ENCODE data around the gene SPIRE2. TPM values are rescaled to one million over a fixed set of nuclear protein-coding genes. Genes with fewer than 3 reads are reported as not detected.

SPIRE2 gene
- total and polyA plus RNA-seq, 9 of the 15 experiments (the other 6 are each of a cell fraction or from before 2014, with no cell fraction given) = 0.70 to 7.5 (median 4.6) TPM

DNA sequence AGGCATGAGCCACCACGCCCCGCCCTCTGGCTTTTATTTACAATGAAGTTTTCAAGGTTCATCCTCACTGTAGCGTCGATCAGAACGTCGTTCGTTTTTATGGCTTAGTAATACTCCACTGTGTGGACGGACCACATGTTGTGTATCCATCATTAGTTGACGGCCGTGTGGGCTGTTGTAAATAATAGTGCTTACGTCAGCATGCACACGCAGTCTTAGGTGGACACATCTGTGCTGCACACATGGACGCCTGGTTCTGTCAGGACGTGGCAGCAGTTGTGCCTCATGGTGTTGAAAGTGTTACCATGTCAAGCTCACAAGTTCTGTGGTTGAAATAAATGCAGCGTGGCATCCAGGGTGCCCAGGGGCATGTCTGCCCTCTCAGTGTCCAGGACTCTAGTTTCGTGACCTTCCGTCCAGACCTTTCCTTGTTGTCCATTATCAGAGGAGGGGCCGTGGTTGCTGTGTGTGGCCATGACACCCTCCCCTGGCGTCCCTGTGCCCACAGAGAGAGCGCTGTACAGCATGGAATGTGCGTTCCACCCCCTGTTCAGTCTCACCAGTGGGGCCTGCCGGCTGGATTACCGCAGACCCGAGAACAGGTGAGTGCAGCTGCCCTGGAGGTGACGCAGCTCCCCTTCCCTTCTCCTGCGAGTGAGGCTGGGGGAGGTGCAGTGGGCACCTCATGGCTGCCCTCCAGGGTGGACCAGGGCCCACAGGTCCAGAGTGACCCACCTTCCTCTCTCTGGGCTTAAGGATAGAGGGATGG, 67.4 kb downstream of the SPIRE2 start:
- Histone ChIP-seq H3K9me3 (replicated peaks; ENCODE audit: control insufficient read depth, insufficient read depth, low read depth, low read length) (no peaks in the 10 kb centered on the region), H3K9me1 (ENCODE audit: control insufficient read depth, insufficient read depth, low read length) (no peaks in the 10 kb centered on the region), H3K27me3 (ENCODE audit: control insufficient read depth in 2 of 2, insufficient read depth in 2 of 2, low read length in 2 of 2) (no peaks in the 10 kb centered on the region), H4K20me1 (replicated peaks; ENCODE audit: control insufficient read depth, insufficient read depth, low read length) (no peaks in the 10 kb centered on the region), H2AFZ (ENCODE audit: low read depth, low read length) (no peak overlapping the region), H3K4me1 (replicated peaks in 1 of 2; ENCODE audit: control insufficient read depth in 2 of 2, insufficient read depth in 2 of 2, low read length in 2 of 2) (peaks cover 0 to 9% of the 10 kb centered on the region in 2 experiments; a peak in 1 of 5 replicates), H3K4me3 (no peak overlapping the region), H3K27ac (ENCODE audit: extremely low read depth, low read depth, low read length) (no peak overlapping the region), H3K4me2 (ENCODE audit: insufficient read depth, low read length) (no peak overlapping the region), H3K36me3 (ENCODE audit: control insufficient read depth, insufficient read depth, low read length) (peaks cover 93% of the 10 kb centered on the region), H3K79me2 (ENCODE audit: control insufficient read depth, insufficient read depth, low read length) (no peaks in the 10 kb centered on the region), H3K9ac (ENCODE audit: insufficient read depth in 1 of 2, low read depth in 2 of 2, low read length in 2 of 2) (peak overlapping the region in 1 of 2 experiments; percentile 26; a peak in 1 of 4 replicates)
- DNase-seq (ENCODE audit: extremely low read depth in 1 of 4, low spot score in 3 of 4) = no peak
- no TSS peak for BruUV-seq (replicated peaks)
- intact Hi-C loops (cut with micrococcal nuclease) = no loop called here
- ATAC-seq = no peak
- ChIA-PET POLR2A (interaction anchor here (0.6 to 1.8 kb wide), 3 partner anchors 9 to 15 kb away, joined by 3 to 8 read pairs (median 3); no protein-coding TSS in a partner anchor), CTCF (ENCODE audit: low intra/inter-chr PET ratio) (no interaction called here)
- in situ Hi-C loops (cut with MboI) = no loop called here
- no peak for TF ChIP-seq HNRNPUL1 (IDR thresholded peaks at IDR 0.05; ENCODE audit: low read length)
- no peak for TF ChIP-seq ZNF224 (CRISPR knock-in tag; IDR thresholded peaks at IDR 0.05)
- TF ChIP-seq MAX (CRISPR knock-in tag; IDR thresholded peaks at IDR 0.05) = 0 out of 2 replicates have a peak, but pooled peaks have one; percentile 8
- TF ChIP-seq SMARCA4 (IDR thresholded peaks at IDR 0.05) = no peak
- TF ChIP-seq ARID4B (CRISPR knock-in tag; IDR thresholded peaks at IDR 0.05) = 0 out of 2 replicates have a peak, but pooled peaks have one; percentile 3
- TF ChIP-seq CBX3 (IDR thresholded peaks at IDR 0.05; ENCODE audit: borderline replicate concordance in 1 of 2, low read length in 2 of 2) = no peak
- 92% methylated on average over 23 of the region's 26 CpGs for WGBS (ENCODE audit: insufficient coverage, low coverage, missing lambda C conversion rate)
- FAIRE-seq = no peak

Measured in K562 (cell line).